GM12874 (cell line): ENCODE data around the gene CSRNP2.

Source experiments
- CTCF ChIP-seq: IDR thresholded peaks from 2 replicates; pipeline ENCODE4 v1.5.1; 2011; ENCODE audit warnings: low read depth, mild to moderate bottlenecking, control low read depth, low read length, moderate library complexity; ENCODE audit not compliant: insufficient read depth

Gene CSRNP2

GRCh38 chr12:51122844-51123243, 39.4 kb upstream of the CSRNP2 start:
- TF ChIP-seq CTCF, result no peak

- no peak for TF ChIP-seq CTCF
Measured at GRCh38 chr12:51118706-51119105, 35.3 kb upstream of the CSRNP2 start.

GRCh38 chr12:51115533-51115932, 32.1 kb upstream of the CSRNP2 start:
- no peak for TF ChIP-seq CTCF

GRCh38 chr12:51108136-51108535, 24.7 kb upstream of the CSRNP2 start:
- no peak for TF ChIP-seq CTCF

- no peak for TF ChIP-seq CTCF
Measured at GRCh38 chr12:51103977-51104376, 20.6 kb upstream of the CSRNP2 start.

- TF ChIP-seq CTCF, result no peak
Measured at GRCh38 chr12:51098611-51099010, 15.2 kb upstream of the CSRNP2 start.

GRCh38 chr12:51090705-51091229, 7.4 kb upstream of the CSRNP2 start:
- no peak for TF ChIP-seq CTCF

- TF ChIP-seq CTCF, result no peak
Measured at GRCh38 chr12:51087818-51088217, 4.4 kb upstream of the CSRNP2 start.
